SW 1271 (cell line): Measurements from ENCODE around the gene PLG.
"Not testable (repeated sequence)": the region's sequence is repeated elsewhere in the genome, so short reads cannot be mapped to it uniquely, and the experiment has no call there.

Experiments used
- DNase-seq, 2 experiments: peaks; one replicate each; lab custom pipeline; 2025; lab: John Stamatoyannopoulos, UW

Gene PLG

GRCh38 chr6:160775792-160776580 lies 73.9 kb downstream of the PLG start:
- no peak for DNase-seq

DNA sequence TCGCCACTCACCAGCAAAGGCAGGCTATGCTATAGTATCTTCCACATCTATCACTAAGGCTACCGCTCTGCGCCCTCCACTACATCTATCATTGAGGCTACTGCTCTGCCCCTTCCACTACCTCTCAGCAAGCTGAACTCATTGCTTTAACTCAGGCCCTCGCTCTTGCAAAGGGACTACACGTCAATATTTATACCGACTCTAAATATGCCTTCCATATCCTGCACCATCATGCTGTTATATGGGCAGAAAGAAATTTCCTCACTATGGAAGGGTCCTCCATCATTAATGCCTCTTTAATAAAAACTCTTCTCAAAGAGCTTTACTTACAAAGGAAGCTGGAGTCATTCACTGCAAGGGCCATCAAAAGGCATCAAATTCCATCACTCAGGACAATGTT lies 77.1 kb downstream of the PLG start:
- not testable (repeated sequence) for DNase-seq

GRCh38 chr6:160780656-160781055 lies 78.6 kb downstream of the PLG start:
- not testable (repeated sequence) for DNase-seq

DNA sequence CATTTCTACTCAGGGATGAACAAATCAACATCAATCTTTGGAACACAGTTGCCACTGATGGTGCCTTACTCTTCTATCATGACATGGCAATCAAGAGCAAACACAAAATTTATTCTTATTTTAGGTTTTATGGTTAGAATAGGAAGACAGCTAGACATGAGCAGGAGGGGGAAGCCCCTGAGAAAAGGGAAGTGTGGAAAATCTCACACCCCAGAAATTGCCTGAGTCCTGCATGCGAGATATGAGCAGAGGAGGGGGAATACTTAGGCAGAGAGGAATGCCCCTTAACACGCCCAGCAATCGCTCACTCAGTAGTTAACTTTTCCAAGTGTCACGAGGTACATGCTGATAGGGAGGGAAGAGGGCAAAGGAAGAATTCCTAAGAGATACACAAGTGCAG lies 79.3 kb downstream of the PLG start:
- DNase-seq = no peak

DNA sequence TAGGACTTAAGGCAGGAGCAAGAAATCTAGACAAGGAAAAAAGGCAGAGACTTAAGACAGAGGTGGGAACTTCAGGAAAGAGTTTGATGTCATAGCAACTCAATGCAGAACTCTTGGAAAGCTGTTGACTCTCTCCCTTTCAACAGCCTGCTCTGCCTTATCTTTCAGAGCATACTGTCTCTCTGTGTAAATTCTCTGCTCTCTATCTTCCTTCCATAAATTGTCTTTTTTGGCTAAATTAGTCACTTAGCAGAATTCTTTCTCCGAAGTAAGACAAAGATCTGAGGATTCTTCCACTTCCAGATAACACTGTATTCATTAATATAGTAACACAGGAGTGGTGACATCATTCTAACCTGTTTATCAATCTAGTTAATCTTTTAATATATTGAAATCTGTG lies 80.2 kb downstream of the PLG start:
- no peak for DNase-seq

- no peak for DNase-seq
Measured at GRCh38 chr6:160783741-160784140, 81.7 kb downstream of the PLG start.

DNA sequence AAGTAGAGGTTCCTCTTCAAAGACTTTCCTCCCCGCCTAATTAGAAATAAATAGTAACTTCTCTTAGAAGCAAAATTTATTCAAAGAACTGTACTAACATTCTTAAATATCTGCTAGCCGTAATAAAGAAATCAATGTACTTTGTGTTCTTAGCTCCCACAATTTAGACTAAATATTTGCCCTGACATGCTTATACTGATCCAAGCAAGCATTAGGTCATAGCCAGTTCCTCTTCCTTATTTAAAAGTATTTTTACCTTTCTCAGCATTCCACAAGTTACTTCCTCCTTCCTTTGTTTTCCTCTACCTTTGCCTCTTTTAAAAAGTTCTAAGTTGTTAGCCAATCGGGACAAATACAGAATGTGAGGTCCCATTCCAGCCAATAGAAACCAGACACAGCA lies 86.1 kb downstream of the PLG start:
- DNase-seq = not testable (repeated sequence)

GRCh38 chr6:160788806-160789205 lies 86.8 kb downstream of the PLG start:
- DNase-seq = no peak

DNA sequence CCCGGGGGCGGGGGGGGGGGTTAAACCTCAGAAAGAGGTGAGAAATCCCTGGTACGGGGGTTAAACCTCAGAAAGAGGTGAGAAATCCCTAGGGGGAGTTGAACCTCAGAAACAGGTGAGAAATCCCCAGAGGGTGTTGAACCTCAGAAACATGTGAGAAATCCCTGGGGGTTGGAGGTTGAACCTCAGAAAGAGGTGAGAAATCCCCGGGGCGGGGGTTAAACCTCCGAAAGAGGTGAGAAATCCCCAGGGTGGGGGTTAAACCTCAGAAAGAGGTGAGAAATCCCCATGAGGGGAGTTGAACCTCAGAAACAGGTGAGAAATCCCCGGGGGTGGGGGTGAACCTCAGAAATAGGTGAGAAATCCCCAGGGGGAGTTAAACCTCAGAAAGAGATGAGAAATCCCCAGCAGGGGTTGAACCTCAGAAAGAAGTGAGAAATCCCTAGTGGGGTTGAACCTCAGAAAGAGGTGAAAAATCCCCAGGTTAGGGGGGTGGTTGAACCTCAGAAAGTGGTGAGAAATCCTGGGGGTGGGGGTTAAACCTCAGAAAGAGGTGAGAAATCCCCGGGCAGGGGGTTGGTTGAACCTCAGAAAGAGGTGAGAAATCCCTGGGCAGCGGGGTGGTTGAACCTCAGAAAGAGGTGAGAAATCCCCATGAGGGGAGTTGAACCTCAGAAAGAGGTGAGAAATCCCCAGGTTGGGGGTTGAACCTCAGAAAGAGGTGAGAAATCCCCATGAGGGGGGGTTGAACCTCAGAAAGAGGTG lies 87.4 kb downstream of the PLG start:
- no peak for DNase-seq

DNA sequence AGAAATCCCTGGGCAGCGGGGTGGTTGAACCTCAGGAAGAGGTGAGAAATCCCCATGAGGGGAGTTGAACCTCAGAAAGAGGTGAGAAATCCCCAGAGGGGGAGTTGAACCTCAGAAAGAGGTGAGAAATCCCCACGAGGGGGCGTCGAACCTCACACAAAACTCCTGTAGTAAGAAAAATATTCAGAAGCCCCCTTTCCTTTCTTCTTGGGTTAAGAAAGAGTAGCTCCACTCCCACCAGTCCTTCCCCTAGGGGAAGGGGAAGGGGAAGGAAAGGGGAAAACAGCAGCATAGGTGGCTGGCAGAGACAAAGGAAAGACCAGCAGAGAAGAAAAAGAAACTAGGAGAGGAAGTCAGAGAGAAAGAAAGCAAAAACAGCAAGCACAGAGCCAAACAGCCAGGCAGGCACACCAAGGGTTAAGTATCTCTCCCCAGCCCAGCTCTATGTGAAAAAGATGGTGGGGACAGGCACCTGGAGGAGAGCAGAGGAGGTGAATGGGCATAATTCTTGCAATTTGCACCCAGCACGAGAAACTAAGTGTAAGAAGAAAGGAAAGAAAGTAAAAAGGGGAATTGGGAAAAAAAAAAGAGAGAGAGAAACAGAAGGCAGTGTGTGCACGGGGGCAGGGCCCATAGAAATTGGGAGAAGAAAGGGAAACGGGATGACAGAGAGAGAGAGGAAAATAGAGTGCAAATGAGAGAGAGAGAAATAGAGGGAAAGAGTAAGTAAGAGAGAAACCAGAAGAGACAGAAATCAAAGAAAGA lies 88.2 kb downstream of the PLG start:
- no peak for DNase-seq

DNA sequence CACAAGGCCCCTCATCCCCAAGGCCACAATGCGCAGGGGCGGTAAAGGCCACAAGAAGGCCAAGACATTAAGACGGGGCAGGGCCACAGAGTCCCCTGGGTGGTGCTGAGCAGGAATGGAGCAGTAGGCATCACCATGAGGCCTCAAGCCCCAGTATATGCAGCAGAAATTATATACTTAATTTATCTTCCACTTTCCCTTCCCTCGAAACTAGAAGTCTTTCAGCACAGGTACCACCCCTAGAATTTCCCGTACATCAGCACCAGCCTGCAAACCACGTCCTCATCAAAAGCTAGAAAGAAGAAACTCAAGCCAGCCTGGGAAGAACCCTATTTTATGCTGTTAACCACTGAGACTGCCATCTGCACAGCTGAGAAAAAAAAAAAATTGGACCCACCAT lies 89.4 kb downstream of the PLG start:
- DNase-seq = no peak

DNA sequence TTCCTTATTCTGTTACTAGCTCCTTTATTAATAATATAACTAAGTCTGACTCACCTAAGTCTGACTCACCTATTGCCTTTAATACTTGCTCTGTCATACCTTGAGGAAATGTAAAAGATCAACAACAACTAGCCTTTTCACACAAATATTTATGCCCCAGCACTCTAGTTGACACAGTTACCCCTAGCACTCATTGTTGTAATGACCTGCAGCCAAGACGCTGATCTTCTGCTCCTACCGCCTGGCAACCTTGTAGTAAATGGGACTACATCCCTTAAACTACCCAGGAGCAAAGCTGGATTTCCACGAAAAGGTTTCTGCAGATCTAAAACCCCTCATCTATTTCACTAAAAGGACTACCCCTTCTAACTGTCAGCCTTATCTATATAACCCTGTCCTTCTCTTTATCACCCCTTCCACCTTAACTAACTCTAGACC lies 90.0 kb downstream of the PLG start:
- no peak for DNase-seq

GRCh38 chr6:160792708-160793107 lies 90.7 kb downstream of the PLG start:
- no peak for DNase-seq

DNA sequence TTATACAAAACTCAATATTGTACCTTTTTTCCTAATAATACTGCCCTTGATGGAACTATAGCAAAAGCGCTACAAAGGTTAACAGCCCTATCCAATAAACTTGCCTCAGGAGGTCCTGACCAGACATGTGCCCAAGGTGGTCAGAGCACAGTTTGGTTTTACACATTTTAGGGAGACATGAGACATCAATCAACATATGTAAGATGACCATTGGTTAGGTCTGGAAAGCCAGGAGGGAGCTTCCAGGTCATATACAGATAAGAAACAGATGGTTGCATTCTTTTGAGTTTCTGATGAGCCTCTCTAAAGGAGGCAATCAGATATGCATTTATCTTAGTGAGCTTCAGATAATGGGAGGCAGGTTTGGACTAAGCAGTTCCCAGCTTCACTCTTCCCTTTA lies 91.6 kb downstream of the PLG start:
- DNase-seq = no peak

DNA sequence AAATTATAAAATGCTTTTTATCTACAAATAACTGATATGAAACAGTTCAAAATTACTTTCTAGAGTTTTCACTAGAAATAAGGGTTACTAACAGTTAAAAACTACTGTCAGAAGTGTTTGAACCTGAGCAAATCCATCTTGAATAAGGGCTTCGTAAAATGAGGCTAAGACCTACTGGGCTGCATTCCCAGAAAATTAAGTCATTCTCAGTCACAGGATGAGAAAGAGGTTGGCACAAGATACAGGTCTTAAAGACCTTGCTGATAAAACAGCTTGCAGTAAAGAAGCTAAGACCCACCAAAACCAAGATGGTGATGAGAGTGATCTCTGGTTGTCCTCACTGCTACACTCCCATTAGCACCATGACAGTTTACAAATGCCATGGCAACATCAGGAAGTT lies 93.7 kb downstream of the PLG start:
- no peak for DNase-seq

DNA sequence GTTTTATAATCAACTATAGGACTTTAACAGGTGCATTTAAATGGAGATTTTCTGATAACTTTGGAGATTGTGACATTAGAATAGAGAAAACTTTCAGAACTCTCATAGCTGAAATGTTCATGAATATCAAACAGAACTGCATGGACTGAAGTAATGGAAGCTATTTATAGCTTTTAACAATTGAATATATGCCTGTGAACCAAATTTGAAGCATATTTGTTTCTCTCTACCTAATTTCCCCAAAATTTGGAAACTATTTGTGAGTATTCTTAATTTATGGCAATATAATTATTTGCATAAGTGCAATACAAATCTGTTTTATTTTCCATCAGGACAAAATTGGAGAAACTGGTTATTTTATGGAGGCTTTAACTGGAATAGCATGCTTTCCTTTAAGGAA lies 96.6 kb downstream of the PLG start:
- no peak for DNase-seq

DNA sequence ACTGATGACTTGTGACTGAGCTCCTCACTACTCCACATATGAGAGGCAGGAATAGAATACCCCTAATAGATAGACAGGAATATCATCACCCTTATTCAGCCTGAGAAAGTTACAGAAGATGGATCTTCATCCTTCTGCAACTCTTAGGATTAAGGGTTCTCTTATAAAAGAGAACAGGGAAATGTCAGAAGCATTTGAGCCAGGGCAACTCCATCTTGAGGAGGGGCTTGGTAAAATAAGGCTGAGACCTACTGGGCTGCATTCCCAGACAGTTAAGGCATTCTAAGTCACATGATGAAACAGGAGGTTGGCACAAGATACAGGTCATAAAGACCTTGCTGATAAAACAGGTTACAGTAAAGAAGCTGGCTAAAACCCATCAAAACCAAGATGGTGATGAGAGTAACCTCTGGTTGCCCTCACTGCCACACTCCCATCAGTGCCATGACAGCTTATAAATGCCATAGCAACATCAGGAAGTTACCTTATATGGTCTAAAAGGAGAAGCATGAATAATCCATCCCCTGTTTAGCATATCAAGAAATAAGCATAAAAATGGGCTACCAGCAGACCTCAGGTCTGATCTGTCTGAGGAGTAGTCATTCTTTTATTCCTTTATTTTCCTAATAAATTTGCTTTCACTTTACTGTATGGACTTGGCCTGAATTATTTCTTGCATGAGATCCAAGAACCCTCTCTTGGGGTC lies 97.9 kb downstream of the PLG start:
- no peak for DNase-seq

GRCh38 chr6:160801418-160801817 lies 99.4 kb downstream of the PLG start:
- no peak for DNase-seq

DNA sequence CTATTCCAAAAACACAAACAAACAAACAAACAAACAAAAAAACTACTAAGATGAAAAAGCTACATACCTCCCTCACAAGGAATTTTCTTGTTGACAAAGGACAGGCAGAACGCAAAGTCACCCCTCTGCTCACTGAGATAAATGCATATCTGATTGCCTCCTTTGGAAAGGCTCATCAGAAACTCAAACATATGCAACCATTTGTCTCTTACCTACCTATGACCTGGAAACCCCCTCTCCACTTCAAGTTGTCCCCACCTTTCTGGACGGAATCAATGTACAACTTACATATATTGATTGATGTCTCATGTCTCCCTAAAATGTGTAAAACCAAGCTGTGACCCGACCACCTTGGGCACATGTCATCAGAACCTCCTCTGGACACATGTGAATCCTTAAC lies 100.0 kb downstream of the PLG start:
- DNase-seq = not testable (repeated sequence)
